ENCODE measurements around the gene RAET1G.
"Not testable (repeated sequence)": the region's sequence is repeated elsewhere in the genome, so short reads cannot be mapped to it uniquely, and the experiment has no call there.

Gene RAET1G

DNA sequence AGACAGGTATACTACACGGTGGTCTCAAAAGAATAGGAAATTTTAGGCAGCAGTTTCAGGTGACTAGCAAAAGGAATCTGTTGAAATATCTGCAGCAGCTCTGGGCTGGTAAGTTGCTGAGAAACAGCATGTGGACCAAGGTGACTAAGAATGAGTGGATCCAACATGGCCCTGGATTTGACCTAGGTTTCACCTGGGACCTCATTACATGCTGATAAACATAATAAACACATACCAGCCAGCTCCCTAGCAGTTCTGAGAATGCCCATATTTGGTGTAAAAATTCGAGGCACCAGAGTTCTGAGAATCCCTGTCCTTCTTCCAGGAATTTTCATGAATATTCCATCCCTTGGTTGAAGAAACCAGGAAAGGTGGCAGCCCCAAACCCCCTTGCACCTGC, 30.5 kb upstream of the RAET1G start:
- not testable (repeated sequence) for DNase-seq

DNA sequence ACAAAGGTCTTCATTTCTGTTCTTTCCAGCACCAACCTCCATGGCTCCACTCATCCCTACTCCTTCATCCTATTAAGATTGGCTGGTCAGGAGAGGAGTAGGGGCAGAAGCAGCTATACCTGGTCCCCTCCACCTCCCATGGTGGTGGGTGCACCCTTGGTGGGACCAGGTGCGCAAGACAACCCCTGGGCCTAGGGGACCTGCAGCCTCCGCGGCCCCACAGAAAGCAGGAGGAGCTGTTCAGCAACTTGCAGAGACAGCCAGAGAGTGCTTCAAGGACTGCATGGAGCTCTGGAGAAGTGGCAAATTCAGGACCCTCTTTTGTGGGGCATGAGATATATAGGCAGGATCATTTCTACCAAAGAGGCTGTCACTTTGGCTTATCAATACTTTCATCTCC, 28.7 kb upstream of the RAET1G start:
- DNase-seq: no peak

DNA sequence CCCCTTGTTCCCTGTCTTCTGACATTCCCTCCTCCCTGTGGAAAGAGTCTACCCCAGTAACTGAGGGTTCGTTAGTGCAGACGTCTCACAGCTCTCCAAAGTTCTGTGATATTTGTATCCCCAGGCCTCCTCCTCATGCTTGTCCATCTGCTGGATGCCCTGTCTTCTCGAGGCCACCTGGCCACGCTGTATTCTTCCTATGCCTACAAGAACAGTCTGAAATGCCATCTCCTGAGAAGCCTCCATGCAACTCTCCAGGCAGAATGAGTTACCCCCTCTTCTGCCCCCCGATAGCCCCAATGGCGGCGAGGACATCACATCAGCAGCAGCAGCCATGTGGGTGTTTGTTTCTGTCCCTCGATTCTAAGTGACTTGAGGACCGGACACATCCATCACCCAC, 28.2 kb upstream of the RAET1G start:
- no peak for DNase-seq

DNA sequence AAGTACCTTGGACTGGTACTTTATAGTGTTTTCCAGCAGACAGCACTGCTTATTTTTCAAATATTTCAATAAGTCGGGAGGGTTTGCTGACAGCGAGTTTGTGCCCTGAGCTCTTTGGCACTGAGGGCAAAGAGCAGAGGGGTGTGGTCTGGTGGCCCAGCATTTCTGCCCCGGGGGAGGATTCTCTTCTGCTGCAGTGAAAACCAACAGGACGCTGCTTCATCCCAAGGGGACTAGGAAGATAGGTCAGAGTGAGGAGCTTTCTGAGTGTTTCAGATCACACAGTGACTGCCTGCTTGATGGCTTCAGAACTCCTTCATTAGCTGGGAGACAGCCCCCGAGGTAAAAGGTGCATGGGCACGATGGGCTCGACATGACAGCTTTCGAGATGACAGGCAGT, 27.5 kb upstream of the RAET1G start:
- no peak for DNase-seq

DNA sequence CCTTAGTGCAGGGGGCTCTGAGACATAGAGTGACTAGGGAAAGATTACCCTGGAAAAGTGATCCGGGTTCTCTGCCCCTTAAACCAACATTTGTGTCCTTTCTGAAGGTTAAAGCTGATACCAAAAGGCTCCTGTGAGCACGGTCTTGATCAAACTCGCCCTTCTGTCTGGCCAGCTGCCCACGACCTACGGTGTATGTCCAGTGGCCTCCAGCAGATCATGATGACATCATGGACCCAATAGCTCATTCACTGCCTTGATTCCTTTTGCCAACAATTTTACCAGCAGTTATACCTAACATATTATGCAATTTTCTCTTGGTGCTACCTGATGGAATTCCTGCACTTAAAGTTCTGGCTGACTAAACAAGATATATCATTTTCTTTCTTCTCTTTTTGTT, 25.7 kb upstream of the RAET1G start:
- DNase-seq: no peak

DNA sequence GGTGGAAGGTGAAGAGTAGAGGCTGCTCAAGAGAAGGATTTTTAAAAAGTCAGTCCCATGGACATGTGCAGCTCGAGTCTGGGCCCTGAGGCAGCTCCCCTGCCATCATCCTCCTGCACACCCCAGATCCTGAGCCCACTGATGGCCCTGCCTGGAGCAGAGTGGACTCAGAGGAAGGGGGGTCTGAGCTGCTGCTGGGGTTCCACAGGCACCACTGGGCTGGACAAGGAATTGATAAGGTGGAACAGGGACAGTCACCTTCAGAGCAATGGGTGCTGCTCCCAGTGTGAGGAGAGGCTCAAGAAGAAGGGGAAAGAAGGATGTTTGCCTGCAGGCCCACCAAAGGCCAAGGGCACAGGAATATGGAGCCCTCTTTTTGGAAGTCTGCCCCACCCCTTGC, 25.1 kb upstream of the RAET1G start:
- no peak for DNase-seq

DNA sequence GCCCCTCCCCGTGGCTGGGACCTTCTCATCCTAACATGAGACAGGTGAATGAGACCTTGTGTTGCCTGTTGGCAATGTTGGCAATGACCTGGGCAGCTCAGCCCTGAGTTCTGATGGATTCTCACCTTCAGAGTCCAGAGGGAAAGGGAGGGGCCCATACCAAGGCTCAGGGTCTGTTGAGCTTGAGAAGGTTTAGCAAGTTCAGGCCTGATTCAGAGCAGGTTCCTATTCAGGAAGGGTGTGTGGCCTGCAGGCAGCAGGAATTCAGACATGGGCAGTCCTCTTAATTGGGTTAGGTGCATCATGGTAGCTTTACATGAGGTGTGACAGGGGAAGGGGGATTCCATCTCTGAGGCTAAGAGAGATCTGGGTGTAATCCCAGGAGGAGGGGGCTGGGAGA, 24.6 kb upstream of the RAET1G start:
- not testable (repeated sequence) for DNase-seq

DNA sequence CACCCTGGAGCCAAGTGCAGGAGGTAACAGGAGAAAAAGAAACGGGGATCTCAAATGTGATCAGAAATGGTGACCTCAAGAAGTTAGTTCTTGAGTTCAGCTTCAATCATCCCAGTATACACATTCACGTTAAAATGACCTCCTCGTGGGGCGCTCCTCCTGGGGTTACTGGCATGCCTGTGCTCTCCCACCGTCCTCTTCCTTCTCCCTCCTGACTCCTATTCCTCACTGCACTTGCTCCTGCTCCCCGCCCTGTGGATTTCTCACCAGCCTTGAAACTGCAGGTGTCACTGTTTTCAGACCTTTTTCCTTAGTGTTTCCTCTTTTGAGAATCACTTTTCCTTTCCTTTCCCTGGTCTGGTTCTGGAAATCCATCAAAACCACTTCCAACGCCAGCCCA, 23.7 kb upstream of the RAET1G start:
- DNase-seq: not testable (repeated sequence)

DNA sequence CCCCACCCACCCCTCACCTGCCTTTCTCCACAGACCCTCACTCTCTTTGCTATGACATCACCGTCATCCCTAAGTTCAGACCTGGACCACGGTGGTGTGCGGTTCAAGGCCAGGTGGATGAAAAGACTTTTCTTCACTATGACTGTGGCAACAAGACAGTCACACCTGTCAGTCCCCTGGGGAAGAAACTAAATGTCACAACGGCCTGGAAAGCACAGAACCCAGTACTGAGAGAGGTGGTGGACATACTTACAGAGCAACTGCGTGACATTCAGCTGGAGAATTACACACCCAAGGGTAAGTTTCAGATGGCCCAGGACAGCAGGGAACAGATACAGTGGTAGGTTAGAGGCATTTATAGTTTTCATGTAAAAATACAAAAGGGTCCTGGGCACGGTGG, 22.4 kb upstream of the RAET1G start:
- not testable (repeated sequence) for DNase-seq

DNA sequence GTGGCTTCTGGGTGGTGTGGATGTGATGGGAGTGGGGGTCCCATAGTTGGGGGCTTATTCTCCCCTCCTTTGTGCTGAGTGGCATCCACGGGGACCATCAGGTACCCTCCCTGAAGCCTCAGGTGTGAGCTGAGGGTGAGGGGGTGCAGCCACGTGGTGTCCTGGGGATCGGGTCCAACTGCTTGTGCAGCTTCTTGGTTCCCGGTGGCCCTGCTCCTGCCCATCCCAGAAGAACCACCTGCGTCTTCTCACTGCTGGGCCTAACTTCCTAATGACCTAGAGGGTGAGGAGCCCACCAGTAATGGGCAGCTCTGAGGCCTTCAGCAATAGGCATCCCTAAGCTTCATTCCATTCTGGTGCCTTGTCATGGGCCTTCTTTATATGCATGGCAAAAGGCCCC, 20.4 kb upstream of the RAET1G start:
- not testable (repeated sequence) for DNase-seq

DNA sequence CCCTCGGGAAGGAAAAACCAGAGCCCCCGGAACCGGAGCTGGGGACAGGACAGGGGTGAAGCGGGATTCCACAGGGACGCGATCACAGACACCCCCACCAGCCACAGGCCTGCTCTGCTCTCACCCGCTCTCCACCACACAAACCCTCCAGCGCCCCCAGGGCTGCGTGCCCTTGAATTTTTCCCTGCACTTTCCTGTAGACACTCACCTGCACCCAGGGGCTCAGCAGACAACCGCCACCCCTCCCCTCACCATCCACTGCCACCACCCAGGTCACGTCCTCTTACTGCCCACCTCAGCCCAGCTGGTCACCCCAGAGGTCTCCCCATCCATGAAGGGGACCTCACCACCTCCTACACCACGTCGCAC, 19.5 kb upstream of the RAET1G start:
- DNase-seq: no peak

DNA sequence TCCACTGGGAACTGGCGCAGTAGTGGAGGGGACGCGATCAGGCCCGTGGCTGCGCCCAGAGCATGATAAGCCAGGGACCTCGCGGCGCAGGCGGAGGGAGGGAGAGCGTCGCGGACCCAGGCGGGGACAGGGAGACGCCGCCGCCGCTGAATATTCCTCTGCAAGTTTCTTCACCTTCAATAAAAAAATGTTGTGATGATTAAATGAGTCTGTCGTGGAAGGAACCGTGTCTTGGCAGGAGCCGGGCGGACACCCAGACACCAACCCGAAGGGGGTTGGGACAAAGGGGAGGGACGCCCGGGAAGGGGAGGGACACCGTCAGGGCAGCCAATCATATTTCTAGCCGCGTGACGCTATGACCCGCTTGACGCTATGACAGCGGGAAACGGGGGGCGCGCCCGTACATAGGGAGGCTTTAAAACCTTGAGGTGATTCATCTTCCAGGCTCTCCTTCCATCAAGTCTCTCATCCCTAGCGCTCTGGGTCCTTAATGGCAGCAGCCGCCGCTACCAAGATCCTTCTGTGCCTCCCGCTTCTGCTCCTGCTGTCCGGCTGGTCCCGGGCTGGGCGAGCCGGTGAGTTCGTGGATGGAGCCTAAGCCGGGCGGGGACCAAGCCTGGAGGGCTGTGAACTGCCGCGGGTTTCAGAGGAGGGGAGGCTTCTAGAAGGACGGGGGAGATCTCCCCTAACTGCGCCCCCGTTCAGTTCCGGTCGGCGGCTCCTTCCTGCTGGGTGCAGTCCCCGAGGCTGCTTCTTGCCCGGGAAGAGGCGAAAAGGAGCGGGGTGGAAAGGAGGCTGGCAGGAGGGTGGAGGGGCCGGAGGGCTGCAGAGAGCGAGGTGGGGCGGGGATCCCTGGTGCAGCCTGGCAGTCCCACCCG, 18.9 kb upstream of the RAET1G start, which contains the start of gene ULBP2:
TSS of gene ULBP2 (plus strand) at position 432 of the 878 bp plus-strand sequence. CDS start at position 491, 59 bp downstream.
- peak; percentile 89 for DNase-seq

DNA sequence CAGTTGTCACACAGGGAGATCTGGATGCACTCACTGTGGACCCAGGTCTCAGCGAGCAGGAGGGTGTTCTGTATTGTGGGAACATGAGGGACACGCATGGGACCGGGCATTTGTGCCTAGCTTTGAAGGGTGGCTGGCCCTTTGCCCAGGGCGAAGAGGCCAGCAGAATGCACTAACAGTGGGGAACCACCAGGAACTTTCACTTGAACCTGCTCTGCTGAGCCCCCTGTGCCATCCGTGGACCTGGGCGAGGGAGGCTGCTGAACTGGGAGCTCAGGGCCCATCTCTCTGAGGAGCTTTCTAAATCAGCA, 17.7 kb upstream of the RAET1G start:
- DNase-seq: no peak

DNA sequence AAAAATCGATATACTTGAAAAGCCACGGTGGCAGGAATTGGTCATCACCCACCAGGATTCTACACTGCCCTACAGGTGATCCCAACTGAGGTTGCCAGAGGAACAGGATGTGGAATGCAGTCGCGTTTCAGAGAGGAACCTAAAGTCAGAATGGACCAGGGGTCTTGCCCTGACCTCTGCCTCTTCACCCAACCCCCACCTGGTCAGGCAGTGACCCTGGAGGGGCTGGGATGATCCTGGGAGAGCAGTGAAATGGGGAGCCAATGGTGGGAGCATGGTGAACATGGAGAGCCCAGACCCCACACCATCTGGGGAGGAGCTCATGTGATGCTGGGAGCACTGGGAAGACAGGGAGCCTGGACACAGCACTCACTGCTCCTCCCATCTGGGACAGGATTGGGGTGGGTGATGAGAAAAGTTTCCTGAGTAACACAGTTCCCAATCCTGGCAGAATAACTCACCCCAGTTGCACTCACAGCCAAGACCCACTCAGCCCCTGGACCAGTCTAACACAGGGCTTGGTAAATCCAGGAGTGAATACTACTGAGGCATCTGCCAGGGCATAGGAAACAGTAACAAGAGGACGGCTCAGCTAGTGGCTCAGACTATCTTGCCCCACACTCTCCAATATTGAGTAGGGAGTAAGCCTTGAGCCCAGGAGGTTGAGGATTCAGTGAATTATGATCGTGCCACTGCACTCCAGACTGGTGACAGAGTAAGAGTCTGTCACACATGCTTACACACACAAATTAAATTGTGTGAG, 17.2 kb upstream of the RAET1G start:
- no peak for DNase-seq

DNA sequence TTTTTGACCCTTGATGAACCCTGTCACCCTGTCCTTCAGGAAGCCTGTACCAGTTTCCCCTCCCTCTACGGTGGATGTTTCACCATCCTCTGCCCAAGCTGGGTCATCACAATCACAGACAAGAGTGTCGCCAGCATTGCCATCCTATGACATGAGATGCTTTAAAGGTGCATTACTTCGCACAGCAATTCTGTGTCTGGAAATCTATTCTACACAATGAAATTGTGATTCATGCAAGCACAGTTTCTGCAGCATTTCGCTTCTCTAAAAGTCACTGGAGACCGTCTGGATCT, 16.4 kb upstream of the RAET1G start:
- DNase-seq: no peak

DNA sequence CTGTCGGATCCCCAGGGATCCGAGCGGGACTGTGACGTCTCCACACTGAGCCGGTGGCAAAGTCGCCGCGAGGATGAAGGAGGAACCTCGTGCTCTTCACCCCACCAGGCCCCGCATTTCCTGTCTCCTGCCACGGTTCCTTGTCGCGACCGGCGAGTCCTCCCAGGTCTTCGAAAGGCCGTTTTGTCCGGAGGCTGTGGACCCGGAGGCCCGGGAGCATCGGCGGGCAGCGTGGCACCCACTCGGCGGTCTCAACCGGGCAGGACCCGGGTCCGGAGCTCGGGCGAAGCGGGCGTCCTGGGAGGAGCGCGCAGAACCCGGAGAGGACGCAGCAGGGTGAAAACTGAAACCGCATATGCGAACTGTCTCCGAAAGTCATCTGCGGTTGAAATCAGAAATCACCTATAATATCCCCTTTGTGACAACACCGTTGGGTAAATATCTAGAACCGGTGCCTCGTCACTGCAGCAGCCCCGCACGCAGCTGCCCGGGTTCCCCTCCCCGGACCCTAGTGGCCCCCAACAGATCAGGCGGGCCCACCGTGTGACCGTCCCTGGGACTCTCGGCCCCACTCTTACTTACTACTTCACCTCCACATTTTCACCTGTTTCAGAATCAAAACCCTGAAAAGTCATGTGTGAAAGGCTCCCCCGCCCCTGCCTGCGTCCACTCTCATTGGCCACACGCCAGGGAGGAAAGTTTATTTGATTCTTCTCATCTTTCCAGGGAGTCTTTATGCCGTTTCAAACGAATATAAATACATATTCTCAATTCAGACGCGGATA, 15.8 kb upstream of the RAET1G start:
- DNase-seq: peak; percentile 31

DNA sequence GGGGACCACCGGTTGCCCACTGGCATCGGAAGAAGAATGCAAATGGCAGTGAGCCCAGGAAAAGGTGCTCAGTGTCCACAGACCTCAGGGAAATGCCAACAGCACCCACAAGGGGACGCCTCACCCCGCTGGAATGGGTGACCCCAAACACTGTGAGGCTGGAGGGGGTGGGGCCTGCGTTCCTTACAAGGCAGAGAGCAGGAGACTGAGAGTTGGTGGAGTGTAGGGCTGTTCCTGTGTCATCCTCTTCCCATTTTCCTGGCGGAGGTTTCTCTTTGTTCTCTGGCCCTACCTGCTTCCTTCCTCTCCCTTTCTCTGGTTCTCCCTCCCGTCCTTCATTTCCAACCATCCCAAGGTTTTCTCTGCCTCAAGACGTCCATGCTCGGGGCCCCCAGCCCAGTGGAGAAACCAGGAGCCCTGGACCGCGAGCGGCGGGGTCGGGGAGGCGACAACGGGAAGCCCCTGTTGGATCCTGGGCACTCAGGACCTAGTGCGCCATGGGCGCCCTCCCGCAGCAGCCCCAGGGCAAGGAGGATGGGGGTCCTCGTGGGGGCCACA, 15.2 kb upstream of the RAET1G start:
- not testable (repeated sequence) for DNase-seq

DNA sequence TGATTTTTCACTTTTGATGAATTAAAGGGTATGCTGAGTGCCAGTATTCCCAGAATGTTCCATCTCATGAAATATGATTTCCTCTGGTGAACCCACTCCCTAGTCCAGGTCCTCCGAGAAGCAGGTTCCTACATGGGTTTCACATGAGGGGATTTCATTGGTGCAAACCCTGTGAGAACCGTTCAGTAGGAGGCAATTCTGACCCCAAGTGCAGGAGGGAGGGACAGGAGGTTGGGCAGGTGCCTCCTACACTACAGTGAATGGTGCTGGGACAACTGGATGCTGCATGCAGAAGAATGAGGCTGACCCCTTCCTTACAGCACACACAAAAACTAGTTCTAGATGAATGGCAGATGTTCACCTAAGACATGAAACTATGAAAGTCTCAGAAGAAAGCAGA, 13.8 kb upstream of the RAET1G start:
- DNase-seq: no peak

DNA sequence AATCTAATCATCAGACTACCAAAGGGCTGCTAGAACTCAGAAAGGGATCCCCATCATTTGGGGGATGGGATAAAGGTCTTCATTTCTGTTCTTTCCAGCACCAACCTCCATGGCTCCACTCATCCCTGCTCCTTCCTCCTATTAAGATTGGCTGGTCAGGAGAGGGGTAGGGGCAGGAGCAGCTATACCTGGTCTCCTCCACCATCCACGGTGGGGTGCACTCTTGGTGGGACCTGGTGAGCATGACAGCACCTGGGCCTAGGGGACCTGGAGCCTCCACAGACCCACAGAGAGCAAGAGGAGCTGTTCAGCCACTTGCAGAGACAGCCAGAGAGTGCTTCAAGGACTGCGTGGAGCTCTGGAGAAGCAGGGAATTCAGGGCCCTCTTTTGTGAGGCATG, 12.7 kb upstream of the RAET1G start:
- DNase-seq: no peak

DNA sequence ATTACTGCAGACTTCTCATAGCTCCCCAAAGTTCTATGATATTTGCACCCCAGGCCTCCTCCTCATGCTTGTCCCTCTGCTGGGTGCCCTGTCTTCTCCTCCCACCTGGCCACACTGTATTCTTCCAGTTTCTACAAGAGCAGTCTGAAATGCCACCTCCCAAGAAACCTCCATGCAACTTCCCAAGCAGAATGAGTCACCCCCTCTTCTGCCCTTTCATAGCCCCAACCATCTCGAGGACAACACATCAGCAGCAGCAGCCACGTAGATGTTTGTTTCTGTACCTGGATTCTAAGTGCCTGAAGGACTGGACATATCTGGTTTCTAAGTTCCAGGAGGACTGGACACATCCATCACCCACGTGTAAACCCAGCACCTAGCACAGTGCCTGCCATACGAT, 12.3 kb upstream of the RAET1G start:
- DNase-seq: no peak

DNA sequence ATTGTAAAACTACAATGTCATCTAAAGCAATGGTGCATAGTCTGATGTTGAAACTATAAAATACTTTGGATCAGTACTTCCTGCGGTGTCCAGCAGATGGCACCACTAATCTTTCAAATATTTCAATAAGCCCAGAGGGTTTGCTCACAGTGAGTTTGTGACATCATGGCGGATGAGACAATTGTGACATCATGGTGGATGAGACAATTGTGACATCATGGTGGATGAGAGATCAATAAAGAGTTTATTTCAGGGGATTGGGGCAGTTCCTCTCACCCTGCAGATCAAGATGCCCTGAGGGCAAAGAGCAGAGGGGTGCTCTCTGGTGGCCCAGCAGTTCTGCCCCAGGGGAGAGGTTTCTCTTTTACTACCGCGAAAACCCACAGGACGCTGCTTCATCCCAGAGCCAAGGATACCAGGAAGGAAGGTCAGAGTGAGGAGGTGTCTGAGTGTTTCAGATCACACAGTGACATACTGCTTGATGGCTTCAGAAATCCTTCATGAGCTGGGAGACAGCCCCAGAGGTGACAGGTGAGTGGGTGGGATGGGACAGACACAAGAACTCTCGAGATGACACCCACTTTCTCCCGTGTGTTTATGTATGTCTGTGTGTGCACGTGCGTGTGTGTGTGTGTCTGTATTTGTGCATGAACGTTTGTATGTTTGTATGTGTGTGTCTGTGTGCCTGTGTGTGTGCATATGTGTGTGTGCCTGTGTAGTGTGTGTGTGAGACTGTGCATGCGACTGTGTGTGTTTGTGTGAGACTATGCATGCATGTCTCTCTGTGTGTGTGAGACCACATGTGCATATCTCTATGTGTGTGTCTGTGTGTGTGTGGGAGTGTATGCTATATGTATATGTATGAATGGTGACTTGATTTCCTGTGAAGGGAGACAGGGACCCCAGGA, 11.6 kb upstream of the RAET1G start:
- DNase-seq: peak; percentile 82

DNA sequence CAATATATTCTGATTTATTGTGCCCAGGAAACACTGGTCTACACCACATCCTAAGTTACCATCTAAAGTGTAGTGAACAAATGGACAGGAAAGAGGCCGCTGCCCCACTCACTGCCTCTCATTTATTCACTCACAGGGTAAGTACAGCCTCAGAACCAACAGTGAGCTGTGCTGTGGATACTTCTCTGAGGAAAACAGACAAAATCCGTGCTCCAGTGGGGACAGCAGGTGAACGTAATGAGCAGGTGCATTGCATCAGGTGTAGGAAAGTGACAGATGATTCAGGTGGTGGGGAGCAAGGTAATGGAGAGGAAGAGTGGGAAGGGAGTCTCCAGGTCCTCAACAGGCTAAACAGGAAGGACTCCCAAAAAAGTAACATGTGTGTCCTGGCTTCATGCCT, 10.5 kb upstream of the RAET1G start:
- no peak for DNase-seq
